ENCODE data around the gene ZNF410. TPM values are rescaled to one million over a fixed set of nuclear protein-coding genes. Genes with fewer than 3 reads are reported as not detected.
"Not testable (repeated sequence)": the region's sequence is repeated elsewhere in the genome, so short reads cannot be mapped to it uniquely, and the experiment has no call there.

The ZNF410 gene
- total RNA-seq, 1 donor from 2014 or later, result 64.7 TPM

DNA sequence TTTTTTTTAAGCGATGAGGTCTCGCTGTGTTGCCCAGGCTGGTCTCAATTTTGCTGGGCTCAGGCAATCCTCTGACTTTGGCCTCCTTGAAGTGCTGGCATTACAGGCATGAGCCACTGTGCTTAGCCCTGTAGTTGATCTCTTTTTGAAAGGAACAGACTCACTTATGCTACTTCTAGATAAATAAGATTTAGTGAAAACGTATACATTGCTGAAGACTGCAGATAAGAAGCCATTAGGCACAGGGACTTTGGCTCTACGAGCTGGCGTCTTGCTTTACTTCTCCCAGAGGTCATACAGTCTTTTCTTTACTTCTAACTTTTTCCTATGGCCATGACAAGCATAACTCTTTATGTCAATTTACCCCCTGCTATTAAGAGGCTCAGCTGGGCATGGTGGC, 25.6 kb upstream of the ZNF410 start:
- TF ChIP-seq, protein P1, sequence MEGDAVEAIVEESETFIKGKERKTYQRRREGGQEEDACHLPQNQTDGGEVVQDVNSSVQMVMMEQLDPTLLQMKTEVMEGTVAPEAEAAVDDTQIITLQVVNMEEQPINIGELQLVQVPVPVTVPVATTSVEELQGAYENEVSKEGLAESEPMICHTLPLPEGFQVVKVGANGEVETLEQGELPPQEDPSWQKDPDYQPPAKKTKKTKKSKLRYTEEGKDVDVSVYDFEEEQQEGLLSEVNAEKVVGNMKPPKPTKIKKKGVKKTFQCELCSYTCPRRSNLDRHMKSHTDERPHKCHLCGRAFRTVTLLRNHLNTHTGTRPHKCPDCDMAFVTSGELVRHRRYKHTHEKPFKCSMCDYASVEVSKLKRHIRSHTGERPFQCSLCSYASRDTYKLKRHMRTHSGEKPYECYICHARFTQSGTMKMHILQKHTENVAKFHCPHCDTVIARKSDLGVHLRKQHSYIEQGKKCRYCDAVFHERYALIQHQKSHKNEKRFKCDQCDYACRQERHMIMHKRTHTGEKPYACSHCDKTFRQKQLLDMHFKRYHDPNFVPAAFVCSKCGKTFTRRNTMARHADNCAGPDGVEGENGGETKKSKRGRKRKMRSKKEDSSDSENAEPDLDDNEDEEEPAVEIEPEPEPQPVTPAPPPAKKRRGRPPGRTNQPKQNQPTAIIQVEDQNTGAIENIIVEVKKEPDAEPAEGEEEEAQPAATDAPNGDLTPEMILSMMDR (IDR thresholded peaks at IDR 0.05), result no peak
- intact Hi-C loops (cut with micrococcal nuclease), result no loop called here
- Mint-ChIP-seq H3K36me3 (ENCODE audit: low read depth) (peaks cover 5% of the 10 kb centered on the region), H3K4me1 (no peaks in the 10 kb centered on the region), H3K27ac (no peak overlapping the region), H3K4me3 (no peak overlapping the region), H3K27me3 (no peaks in the 10 kb centered on the region), H3K9me3 (no peaks in the 10 kb centered on the region)
- POLR2A ChIA-PET, result no interaction called here
- no peak for ATAC-seq (ENCODE audit: low read depth)
- CTCF ChIA-PET, result interaction anchor here (0.7 kb wide), 1 partner anchor 36 kb away, joined by 3 read pairs; no protein-coding TSS in a partner anchor
- DNase-seq, result no peak

DNA sequence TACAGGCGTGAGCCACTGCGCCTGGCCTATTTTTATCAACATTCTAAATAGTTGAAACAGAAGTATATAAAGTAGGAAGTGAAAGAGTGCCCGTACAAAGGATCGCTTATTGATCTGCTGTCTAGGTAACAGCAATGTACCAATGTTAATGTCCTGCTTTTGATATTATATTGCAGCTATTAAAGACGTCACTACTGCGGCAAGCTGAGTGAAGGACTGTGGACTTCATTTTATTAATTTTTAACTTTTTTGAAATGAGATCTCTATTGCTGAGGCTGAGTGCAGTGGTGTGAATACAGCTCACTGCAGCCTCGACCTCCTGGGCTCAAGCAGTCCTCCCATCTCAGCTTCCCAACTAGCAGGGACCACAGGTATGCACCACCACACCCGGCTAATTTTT, 24.2 kb upstream of the ZNF410 start:
- CTCF ChIA-PET, result no interaction called here
- ATAC-seq (ENCODE audit: low read depth) (no peak), DNase-seq (no peak)
- peaks cover 5% of the 10 kb centered on the region for H3K36me3 Mint-ChIP-seq (ENCODE audit: low read depth)
- no peaks in the 10 kb centered on the region for H3K9me3 Mint-ChIP-seq
- H3K27ac Mint-ChIP-seq, result no peak overlapping the region
- H3K4me3 Mint-ChIP-seq, result no peak overlapping the region
- no peaks in the 10 kb centered on the region for H3K27me3 Mint-ChIP-seq
- H3K4me1 Mint-ChIP-seq, result no peaks in the 10 kb centered on the region
- POLR2A ChIA-PET, result interaction anchor here (0.7 kb wide), 1 partner anchor 30 kb away, joined by 3 read pairs; no protein-coding TSS in a partner anchor
- intact Hi-C loops (cut with micrococcal nuclease), result no loop called here
- TF ChIP-seq, protein P1 (IDR thresholded peaks at IDR 0.05), result no peak

DNA sequence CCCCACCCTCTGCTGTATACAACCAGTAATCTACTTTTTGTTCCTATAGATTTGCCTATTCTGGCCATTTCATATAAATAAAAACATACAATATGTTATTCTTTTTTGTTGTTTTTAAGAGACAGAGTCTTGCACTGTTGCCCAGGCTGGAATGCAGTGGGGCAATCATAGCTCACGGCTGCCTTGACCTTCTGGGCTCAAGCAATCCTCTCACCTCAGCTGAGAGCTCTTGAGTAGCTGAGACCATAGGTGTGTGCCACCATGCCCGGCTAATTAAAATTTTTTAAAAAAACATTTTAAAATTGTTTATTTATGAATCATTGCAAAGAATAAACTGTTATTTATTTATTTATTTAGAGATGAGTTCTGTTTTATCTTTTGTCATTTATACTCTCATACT, 23.4 kb upstream of the ZNF410 start:
- POLR2A ChIA-PET, result no interaction called here
- H3K27ac Mint-ChIP-seq, result no peak overlapping the region
- CTCF ChIA-PET, result interaction anchor here (0.9 kb wide), 1 partner anchor 10 kb away, joined by 3 read pairs; no protein-coding TSS in a partner anchor
- intact Hi-C loops (cut with micrococcal nuclease), result no loop called here
- H3K4me1 Mint-ChIP-seq, result no peaks in the 10 kb centered on the region
- TF ChIP-seq, protein P1 (IDR thresholded peaks at IDR 0.05), result no peak
- no peaks in the 10 kb centered on the region for H3K9me3 Mint-ChIP-seq
- H3K4me3 Mint-ChIP-seq, result no peak overlapping the region
- ATAC-seq (ENCODE audit: low read depth) (no peak), DNase-seq (no peak)
- no peaks in the 10 kb centered on the region for H3K27me3 Mint-ChIP-seq
- peaks cover 5% of the 10 kb centered on the region for H3K36me3 Mint-ChIP-seq (ENCODE audit: low read depth)

DNA sequence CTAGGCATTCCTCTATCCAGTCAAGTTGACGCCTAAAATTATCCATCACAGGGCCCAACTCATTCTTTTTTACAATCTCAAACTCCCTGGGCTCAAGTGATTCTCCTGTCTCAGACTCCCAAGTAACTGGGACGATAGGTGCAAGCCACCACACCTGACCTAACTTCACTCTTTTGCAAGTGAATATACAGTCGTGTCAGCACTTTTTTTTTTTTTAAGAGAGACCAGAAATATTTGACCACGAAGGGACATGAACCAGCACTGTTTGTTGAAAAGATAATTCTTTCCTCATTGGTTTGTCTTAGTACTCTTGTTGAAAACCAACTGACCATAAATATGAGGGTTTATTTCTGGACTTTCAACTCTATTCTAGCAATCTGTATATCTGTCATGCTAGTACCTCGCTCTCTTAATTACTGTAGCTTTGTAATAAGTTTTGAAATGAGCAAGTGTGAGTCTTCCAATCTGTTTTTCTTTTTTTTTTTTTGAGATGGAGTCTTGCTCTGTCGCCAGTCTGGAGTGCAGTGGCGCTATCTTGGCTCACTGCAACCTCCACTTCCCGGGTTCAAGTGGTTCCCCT, 21.0 kb upstream of the ZNF410 start:
- ChIA-PET POLR2A (no interaction called here), CTCF (no interaction called here)
- H3K27me3 Mint-ChIP-seq, result no peaks in the 10 kb centered on the region
- intact Hi-C loops (cut with micrococcal nuclease), result no loop called here
- TF ChIP-seq, protein P1 (IDR thresholded peaks at IDR 0.05), result no peak
- no peak overlapping the region for H3K27ac Mint-ChIP-seq
- no peaks in the 10 kb centered on the region for H3K4me1 Mint-ChIP-seq
- no peak overlapping the region for H3K4me3 Mint-ChIP-seq
- H3K9me3 Mint-ChIP-seq, result no peaks in the 10 kb centered on the region
- ATAC-seq (ENCODE audit: low read depth), result no peak
- peaks cover 5% of the 10 kb centered on the region for H3K36me3 Mint-ChIP-seq (ENCODE audit: low read depth)
- no peak for DNase-seq

DNA sequence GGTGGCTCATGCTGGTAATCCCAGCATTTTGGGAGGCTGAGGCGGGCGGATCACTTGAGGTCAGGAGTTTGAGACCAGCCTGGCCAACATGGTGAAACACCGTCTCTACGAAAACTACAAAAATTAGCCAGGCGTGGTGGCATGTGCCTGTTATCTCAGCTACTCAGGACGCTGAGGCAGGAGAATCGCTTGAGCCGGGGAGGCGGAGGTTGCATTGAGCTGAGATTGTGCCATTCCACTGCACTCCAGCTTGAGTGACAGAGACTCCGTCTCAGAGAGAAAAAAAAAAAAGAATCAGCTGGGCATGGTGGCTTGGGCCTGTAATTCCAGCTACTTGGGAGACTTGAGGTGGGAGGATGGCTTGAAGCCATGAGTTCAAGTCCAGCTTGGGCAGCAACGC, 16.9 kb upstream of the ZNF410 start:
- H3K4me1 Mint-ChIP-seq; H3K4me3 Mint-ChIP-seq; DNase-seq; POLR2A ChIA-PET; CTCF ChIA-PET; H3K27ac Mint-ChIP-seq; H3K9me3 Mint-ChIP-seq; ATAC-seq (ENCODE audit: low read depth); H3K36me3 Mint-ChIP-seq (ENCODE audit: low read depth); intact Hi-C loops (cut with micrococcal nuclease); H3K27me3 Mint-ChIP-seq: not testable (repeated sequence)

Data from activated B cell treated with CpG ODN at 0.5 μM for 24 hours (primary cell).